ENCODE measurements around the gene WARS2. TPM values are rescaled to one million over a fixed set of nuclear protein-coding genes. Genes with fewer than 3 reads are reported as not detected.

The WARS2 gene
- total RNA-seq, 1 experiment from 2014 or later = 10.5 TPM

DNA sequence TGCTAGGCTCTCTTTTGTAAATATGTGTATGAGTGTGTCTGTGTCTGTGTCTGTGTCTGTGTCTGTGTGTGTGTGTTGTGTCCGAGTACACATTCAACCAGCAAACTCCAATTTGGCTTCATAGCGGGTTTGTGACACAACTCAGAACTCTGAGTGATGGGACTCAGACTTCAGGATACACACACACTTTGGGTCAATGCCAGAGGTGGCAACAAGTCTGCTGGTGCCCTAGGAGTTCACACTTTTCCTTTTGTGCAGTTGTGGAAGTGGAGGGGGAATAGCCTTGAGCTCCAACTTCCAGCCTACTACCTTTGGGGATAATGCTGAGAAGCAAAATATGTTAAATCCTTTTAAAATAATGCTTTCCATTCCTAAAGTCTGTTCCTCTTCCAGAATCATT lies 135.7 kb downstream of the WARS2 start:
- Histone ChIP-seq H3K4me3 (replicated peaks in 1 of 2; ENCODE audit: low read depth in 1 of 2, low read length in 2 of 2) (no peak overlapping the region), H2AFZ (ENCODE audit: low read depth, low read length, poor library complexity, severe bottlenecking) (no peak overlapping the region), H3K9ac (ENCODE audit: low read length) (no peak overlapping the region), H3K4me1 (ENCODE audit: control insufficient read depth in 1 of 2, insufficient read depth in 2 of 2, low read length in 2 of 2) (peaks cover 2 to 10% of the 10 kb centered on the region in 2 experiments; a peak in 2 of 4 replicates), H4K20me1 (ENCODE audit: insufficient read depth) (no peaks in the 10 kb centered on the region), H3K9me3 (ENCODE audit: control insufficient read depth in 1 of 2, insufficient read depth in 1 of 2, low read depth in 1 of 2, low read length in 2 of 2) (no peaks in the 10 kb centered on the region), H3K27me3 (ENCODE audit: insufficient read depth, low read length) (no peaks in the 10 kb centered on the region), H3K4me2 (ENCODE audit: low read length) (no peak overlapping the region), H3K27ac (ENCODE audit: low read depth, low read length) (no peak overlapping the region), H3K79me2 (ENCODE audit: insufficient read depth, low read length) (no peaks in the 10 kb centered on the region), H3K36me3 (ENCODE audit: control insufficient read depth in 1 of 2, insufficient read depth in 2 of 2, low read length in 2 of 2) (no peaks in the 10 kb centered on the region), H3K9me2 (ENCODE audit: insufficient read depth) (no peaks in the 10 kb centered on the region)
- ChIA-PET POLR2A (no interaction called here), RAD21 (ENCODE audit: low non-redundant PET in 1 of 2, low total read pairs in 2 of 2, uncharacterized antibody in 2 of 2, unreplicated experiment in 2 of 2) (no interaction called here), CTCF (no interaction called here)
- intact Hi-C loops (cut with micrococcal nuclease) = loop anchor here (5.0 kb wide), 1 partner anchor 927 kb away; no protein-coding TSS in a partner anchor
- DNase-seq (ENCODE audit: low read depth, low spot score) (no peak), ATAC-seq (no peak)
- no TSS peak for BruUV-seq (replicated peaks)
- no peak for TF ChIP-seq ZFX (IDR thresholded peaks at IDR 0.05)
- TF ChIP-seq, protein P1, sequence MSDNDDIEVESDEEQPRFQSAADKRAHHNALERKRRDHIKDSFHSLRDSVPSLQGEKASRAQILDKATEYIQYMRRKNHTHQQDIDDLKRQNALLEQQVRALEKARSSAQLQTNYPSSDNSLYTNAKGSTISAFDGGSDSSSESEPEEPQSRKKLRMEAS (IDR thresholded peaks at IDR 0.05) = no peak
- TF ChIP-seq ELF1 (IDR thresholded peaks at IDR 0.05; ENCODE audit: borderline replicate concordance, low read depth) = no peak
- no peak for TF ChIP-seq CEBPB (IDR thresholded peaks at IDR 0.05; ENCODE audit: low read depth)
- TF ChIP-seq FOSL1 (IDR thresholded peaks at IDR 0.05; ENCODE audit: low read depth) = no peak
- TF ChIP-seq, protein P2, sequence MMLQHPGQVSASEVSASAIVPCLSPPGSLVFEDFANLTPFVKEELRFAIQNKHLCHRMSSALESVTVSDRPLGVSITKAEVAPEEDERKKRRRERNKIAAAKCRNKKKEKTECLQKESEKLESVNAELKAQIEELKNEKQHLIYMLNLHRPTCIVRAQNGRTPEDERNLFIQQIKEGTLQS (IDR thresholded peaks at IDR 0.05) = no peak
- no peak for TF ChIP-seq POLR2AphosphoS5 (IDR thresholded peaks at IDR 0.05; ENCODE audit: low read depth, low read length)
- TF ChIP-seq SRF (IDR thresholded peaks at IDR 0.05; ENCODE audit: low read depth) = no peak
- no peak for TF ChIP-seq JUND (IDR thresholded peaks at IDR 0.05)
- TF ChIP-seq ZNF274 (IDR thresholded peaks at IDR 0.05; ENCODE audit: low read depth, low read length) = no peak
- TF ChIP-seq EZH2phosphoT487 (IDR thresholded peaks at IDR 0.05; ENCODE audit: borderline replicate concordance) = no peak
- TF ChIP-seq, protein P3, sequence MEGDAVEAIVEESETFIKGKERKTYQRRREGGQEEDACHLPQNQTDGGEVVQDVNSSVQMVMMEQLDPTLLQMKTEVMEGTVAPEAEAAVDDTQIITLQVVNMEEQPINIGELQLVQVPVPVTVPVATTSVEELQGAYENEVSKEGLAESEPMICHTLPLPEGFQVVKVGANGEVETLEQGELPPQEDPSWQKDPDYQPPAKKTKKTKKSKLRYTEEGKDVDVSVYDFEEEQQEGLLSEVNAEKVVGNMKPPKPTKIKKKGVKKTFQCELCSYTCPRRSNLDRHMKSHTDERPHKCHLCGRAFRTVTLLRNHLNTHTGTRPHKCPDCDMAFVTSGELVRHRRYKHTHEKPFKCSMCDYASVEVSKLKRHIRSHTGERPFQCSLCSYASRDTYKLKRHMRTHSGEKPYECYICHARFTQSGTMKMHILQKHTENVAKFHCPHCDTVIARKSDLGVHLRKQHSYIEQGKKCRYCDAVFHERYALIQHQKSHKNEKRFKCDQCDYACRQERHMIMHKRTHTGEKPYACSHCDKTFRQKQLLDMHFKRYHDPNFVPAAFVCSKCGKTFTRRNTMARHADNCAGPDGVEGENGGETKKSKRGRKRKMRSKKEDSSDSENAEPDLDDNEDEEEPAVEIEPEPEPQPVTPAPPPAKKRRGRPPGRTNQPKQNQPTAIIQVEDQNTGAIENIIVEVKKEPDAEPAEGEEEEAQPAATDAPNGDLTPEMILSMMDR (IDR thresholded peaks at IDR 0.05 in 2 of 3, conservative IDR thresholded peaks at IDR 0.05 in 1 of 3; ENCODE audit: borderline replicate concordance in 1 of 3, insufficient read depth in 1 of 3, low read depth in 2 of 3, low read length in 2 of 3) = no peak
- no peak for TF ChIP-seq EGR1 (IDR thresholded peaks at IDR 0.05; ENCODE audit: low read depth)
- TF ChIP-seq EZH2 (IDR thresholded peaks at IDR 0.05) = no peak
- TF ChIP-seq YY1 (IDR thresholded peaks at IDR 0.05; ENCODE audit: extremely low read depth, insufficient replicate concordance, low read depth, low read length) = no peak
